GM18870 (cell line): ENCODE data around the gene TCTA.

ENCODE experiments used
- ATAC-seq: cut with Tn5 transposase; IDR thresholded peaks from one replicate; pipeline ENCODE4 v1.9.1; 2021; ENCODE audit warnings: moderate library complexity; ENCODE audit not compliant: unreplicated experiment

Gene TCTA

GRCh38 chr3:49410066-49410845, 2.0 kb upstream of the TCTA start:
- no peak for ATAC-seq

DNA sequence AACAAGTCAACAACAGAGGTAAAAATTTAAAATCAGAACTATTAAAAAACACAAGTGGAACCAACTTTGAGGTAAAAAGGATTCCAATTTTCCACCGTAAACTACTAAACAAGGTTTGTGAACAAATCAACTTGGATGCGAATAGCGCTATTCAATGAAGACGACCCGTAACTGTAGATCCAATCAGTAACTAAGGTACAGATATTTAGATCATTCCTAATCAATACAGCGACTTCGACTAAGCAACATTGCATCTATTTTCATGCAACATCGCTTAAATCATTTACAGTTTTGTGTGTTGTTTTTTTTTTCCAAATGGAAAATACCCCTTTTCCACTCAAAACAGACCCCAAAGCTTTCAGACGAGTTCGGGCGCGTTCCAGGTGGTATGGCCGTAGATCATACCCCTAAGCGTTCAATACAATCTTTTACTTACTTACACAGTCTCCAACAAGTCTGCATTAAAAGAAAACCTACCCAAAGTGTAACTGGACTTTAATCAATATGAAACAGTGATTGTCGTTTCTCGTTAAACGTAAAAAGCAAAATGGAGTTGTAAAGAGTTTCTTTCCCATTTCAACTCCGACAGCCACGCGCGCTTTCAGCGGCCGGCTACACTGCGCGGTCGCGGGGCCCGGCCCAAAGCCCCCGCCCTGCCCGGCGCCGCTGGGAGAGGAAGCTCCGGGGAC, 1.2 kb upstream of the TCTA start:
- peak; percentile 2 for ATAC-seq

GRCh38 chr3:49411535-49411967, 672 bp upstream of the TCTA start:
- peak; percentile 5 for ATAC-seq

- ATAC-seq = no peak
These were observed 562 bp downstream of the TCTA start for GRCh38 chr3:49412632-49413337.

- ATAC-seq = no peak
These were observed 1.1 kb downstream of the TCTA start for GRCh38 chr3:49413338-49413734.

- no peak for ATAC-seq
These were observed 2.5 kb downstream of the TCTA start for GRCh38 chr3:49414753-49415152.

GRCh38 chr3:49415931-49416601, 3.8 kb downstream of the TCTA start:
- no peak for ATAC-seq

DNA sequence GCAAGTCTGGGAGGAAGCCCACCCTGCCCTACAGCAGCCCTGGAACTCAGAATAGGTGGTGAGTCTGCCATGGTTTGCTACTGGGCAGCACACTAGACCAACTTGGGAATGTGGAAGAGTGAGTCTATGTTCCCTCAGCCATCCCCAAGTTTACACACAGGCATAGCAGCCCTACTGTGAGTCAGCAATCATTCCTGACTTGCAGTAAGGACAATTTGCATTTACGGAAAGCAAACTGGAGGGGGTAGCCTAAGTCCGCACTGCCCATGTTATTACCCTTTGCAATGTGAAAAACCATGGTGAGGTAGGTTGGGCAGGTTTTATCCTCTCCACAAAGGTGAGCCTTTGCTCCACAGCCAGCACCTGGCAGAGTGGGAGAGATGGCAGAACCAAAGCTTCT, 4.6 kb downstream of the TCTA start:
- no peak for ATAC-seq

DNA sequence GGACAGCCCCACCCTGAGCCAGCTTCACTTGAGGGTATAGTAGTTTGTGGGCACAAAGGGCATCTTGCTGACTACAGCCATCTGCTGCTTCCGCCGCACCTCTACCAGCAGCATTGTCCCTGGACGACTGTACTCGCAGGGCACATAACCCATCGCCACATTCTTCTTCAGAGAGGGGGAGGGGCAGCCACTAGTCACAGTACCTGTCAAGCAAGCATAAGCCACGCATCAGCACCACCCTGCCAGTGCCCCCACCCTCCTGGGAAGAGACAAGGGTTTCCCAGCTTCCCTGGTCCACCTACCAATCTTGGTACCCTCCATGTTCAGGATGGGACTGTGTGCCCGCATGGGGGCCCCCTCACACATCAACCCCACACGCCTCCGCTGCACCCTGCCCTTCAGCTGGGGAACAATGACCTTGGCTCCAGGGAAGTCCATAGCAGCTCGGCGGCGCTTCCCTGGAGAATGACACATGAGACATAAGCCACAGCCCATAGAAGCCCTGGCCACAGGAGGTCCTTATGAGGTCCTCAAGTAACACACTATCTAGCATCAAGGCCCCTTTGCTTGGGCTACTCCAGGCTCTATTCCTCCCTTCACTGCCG, 5.4 kb downstream of the TCTA start:
- ATAC-seq = no peak

DNA sequence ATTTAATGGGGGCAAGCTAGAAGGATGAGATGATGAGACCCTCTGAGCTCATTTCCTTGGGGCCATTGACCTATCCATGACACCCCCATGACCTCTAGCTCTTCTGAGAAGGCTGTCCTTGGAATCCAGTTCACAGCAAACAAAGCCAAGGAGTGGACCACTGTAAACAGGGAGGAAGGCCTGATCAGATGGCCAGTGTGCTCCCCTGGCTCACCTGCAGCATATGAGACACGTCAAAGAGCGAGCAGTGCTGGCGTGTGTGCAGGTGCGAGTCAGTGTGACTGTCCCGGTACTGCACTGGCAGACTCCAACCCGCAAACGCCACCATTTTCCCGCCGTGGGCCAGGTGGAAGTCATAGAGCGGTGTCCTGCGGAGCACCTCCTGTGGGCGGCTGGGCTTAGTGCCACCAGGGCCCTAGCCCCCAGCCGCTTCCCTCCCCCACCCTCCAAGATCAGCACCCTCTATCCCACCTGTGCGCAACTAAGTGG, 9.7 kb downstream of the TCTA start:
- no peak for ATAC-seq

DNA sequence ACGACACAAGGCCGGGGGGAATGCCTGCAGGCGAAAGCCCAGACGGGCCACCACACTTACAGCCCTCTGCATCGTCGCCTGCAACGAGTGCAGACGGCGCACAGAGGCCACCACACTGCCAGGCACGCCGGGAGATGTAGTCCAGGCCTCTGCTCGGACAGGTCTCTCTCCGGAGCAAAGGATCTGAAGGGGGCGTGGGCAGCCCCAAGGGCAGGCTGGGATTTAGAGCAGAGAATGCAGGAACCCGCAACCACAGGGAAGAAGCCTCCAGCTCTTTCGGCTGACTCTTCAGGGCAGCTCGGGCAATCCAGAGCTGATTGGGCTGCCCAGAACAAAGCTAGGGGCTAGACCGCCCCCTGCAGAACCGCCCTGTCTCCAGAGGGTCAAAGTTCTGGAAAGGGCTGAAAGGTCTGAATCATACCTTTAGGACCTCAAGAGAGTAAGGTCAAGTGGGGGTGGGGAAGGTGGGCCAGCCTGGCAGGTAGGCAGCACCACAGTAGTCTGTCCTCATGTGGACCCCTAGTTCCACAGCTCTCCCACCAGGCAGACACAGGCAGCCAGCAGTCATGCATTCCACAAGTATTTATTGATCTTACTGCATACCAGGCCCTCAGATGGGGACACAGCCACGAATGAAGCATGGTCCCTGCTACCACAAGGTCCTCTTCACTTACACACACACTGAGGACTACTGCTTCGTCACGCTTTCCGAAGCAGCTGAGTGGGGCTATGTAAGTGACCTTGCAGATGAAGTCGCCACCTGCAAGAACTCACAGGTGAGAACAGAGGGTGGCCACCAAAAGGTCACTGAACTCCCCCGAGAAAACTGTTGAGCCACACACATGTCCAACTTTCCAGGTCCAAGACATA, 10.4 kb downstream of the TCTA start, which contains the start of gene AMT:
TSS of gene AMT (minus strand) at position 95 of the 870 bp plus-strand sequence. CDS start at position 72, 23 bp downstream.
- no peak for ATAC-seq

DNA sequence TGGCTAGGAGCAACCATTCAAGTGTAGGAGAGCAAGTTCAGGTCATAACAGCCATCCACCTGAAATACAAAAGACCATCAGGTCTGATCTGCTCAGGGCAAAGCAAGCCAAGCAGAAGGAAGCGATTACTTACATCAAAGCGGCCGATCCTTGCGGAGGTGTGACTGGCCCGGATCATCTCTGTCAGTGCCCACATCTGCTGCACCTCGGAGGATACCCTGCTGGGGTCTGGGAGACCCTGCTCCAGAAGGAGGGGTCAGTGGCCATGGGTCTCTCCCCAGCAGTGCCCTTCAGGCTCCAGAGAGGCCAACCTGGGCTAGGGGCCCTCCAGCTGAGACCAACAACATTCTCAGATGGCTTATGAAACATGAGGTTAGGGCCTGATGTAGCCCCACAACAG, 12.6 kb downstream of the TCTA start:
- no peak for ATAC-seq

GRCh38 chr3:49427586-49427985, 15.4 kb downstream of the TCTA start:
- no peak for ATAC-seq

DNA sequence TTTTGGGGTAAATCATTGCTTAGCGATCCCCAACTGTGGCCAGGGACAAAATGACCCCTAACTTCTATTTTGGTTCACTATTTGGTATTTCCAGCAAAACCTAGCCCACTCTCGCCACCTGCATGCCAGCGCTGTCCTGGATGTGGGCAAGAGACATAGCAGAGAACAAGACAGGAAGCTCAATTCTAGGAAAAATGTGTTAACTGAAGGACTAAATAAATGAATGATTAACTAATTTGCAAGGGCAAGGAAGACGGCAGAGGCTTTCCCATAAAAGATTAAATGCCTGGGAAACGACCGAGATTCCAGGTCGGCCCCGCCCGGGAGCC, 16.5 kb downstream of the TCTA start:
- no peak for ATAC-seq

- ATAC-seq = no peak
These were observed 22.5 kb downstream of the TCTA start for GRCh38 chr3:49434731-49435130.

DNA sequence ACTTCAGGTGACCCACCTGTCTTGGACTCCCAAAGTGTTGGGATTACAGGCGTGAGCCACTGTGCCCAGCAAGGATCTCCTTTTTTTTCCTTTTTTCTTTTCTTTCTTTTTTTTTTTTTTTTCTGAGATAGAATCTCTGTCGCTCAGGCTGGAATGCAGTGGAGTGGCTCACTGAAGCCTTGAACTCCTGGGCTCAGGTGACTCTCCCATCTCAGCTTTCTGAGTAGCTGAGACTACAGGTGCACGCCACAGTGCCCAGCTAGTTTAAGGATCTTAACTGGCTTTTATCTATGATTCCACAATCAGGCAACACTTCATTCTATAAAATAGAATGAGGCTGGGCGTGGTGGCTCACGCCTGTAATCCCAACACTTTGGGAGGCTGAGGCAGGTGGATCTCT, 33.2 kb downstream of the TCTA start:
- no peak for ATAC-seq

GRCh38 chr3:49453621-49454020, 41.4 kb downstream of the TCTA start:
- ATAC-seq = no peak

- no peak for ATAC-seq
These were observed 42.2 kb downstream of the TCTA start for GRCh38 chr3:49454458-49454857.

DNA sequence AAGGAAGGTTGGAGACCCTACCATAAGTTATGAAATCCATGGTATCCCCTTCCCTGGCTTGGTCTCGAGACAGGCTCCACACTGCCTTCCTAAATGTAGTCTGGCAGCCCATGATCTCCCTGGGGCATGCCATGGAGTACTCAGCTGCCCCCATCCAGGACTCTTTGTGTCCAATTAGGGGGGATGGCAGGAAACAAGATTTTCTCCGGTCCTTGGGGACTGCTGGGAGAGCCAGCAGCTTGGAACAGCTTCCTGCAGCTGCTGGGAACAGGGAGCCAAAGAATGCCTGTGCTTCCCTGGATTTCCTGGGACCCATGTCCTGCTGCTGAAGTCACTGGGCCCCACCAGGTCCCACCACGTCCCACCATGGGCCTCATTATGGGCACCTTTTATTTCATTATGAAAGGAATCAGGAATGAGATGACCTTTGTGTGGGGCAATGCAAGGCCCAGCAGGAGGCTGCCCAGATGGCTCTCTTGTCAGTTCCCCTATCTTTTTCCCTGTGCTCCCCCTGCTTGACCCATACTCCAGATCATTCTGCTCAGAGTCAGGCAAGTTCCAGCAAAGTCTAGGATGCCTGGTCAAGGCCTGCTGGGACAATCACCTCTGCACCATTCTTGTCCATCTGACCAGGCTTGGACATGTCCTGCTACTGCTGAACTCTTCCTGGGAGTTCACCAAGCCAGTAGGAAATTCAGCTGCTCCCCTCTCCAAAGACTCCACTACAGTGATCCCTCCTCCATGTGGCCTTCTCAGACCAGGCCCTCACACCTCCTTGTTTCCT, 42.9 kb downstream of the TCTA start:
- no peak for ATAC-seq
